Measurements from ENCODE around the gene PPP1R3E. TPM values are rescaled to one million over a fixed set of nuclear protein-coding genes. Genes with fewer than 3 reads are reported as not detected.

Gene PPP1R3E
- total RNA-seq, 1 experiment from 2014 or later: 3.9 TPM

DNA sequence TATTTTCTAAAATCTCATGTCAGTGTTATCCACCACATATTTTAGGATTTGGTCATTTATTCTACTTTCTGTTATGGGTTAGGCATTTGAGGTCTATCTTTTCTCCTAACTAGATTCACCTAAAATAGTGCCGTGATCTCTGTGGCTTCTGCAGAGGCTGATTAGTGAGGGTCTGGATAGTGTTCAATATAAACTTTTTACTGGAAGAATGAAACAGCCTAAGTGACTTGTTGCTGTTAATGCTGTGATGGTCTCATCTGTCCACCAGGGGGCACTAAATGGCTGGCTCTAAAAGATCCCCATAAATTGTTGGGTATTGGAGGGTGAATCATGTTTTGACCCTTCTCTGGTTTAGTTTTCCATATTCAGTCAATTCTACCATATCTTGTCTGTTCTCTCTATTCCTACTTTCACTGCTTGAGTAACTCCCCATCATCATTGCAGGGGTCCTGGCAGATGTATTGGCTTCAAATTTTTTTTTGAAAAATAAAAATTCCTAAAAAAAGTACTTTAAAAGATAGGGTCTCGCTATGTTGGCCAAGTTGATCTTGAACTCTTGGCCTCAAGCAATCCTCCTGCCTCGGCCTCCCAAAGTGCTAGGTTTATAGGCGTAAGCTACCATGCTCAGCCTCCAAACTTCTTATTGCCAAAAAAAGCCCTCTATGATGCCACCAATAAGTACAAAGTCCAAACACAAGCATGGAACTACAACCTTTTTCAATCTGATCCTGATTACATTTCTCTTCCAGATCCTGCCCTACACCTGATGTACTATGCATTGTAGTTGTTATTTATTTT lies 25.5 kb upstream of the PPP1R3E start:
- Mint-ChIP-seq H3K9me3 (no peaks in the 10 kb centered on the region), H3K27ac (no peak overlapping the region), H3K36me3 (ENCODE audit: insufficient read depth in 1 of 3, low read depth in 3 of 3) (peaks cover 17 to 32% (median 31%) of the 10 kb centered on the region in 3 experiments), H3K27me3 (ENCODE audit: low read depth) (peaks cover 2% of the 10 kb centered on the region; the same call in 1 of the 2 replicates), H3K4me3 (no peak overlapping the region), H3K4me1 (peaks cover 1 to 4% of the 10 kb centered on the region in 2 experiments)
- Histone ChIP-seq H4K5ac (ENCODE audit: insufficient read length, low read depth, low read length) (no peak overlapping the region), H2BK15ac (ENCODE audit: low read depth, low read length) (no peak overlapping the region), H3K4ac (ENCODE audit: low read depth, low read length) (no peak overlapping the region), H3K79me1 (ENCODE audit: insufficient read depth, low read depth, low read length, poor library complexity, severe bottlenecking) (no peaks in the 10 kb centered on the region), H3T11ph (ENCODE audit: low read length) (no peak overlapping the region), H3K4me1 (ENCODE audit: insufficient read depth, low read length) (no peaks in the 10 kb centered on the region), H4K20me1 (ENCODE audit: control insufficient read depth, insufficient read depth, insufficient read length) (no peaks in the 10 kb centered on the region), H3K23ac (ENCODE audit: insufficient read length, low read depth, low read length) (no peak overlapping the region), H2AFZ (ENCODE audit: low read length) (no peak overlapping the region), H2BK5ac (ENCODE audit: insufficient read length, low read length) (no peak overlapping the region), H3K4me2 (ENCODE audit: insufficient read depth, insufficient read length, low read length) (no peak overlapping the region), H3K9ac (ENCODE audit: extremely low read depth, insufficient read length, low read length) (no peak overlapping the region), H4K91ac (ENCODE audit: insufficient read length, low read depth, low read length) (no peak overlapping the region), H3K27ac (ENCODE audit: insufficient read length, low read depth, low read length) (no peak overlapping the region), H3K14ac (ENCODE audit: insufficient read depth, low read length) (no peak overlapping the region), H3K79me2 (ENCODE audit: insufficient read depth, low read length) (no peaks in the 10 kb centered on the region), H2BK12ac (ENCODE audit: insufficient read length, low read depth, low read length) (no peak overlapping the region), H3K23me2 (ENCODE audit: insufficient read length, low read depth, low read length, poor library complexity, severe bottlenecking) (no peaks in the 10 kb centered on the region), H2AK5ac (ENCODE audit: insufficient read length, low read length) (no peak overlapping the region), H3K56ac (ENCODE audit: insufficient read length, low read depth, low read length) (no peak overlapping the region), H3K27me3 (ENCODE audit: insufficient read depth, low read length) (no peaks in the 10 kb centered on the region), H3K18ac (ENCODE audit: insufficient read length, low read depth, low read length) (no peak overlapping the region), H2BK20ac (ENCODE audit: low read depth, low read length, poor library complexity, severe bottlenecking) (no peak overlapping the region), H4K8ac (replicated peaks; ENCODE audit: insufficient read length, low read depth, low read length) (no peak overlapping the region), H3K9me3 (ENCODE audit: control insufficient read depth, low read depth, low read length) (no peaks in the 10 kb centered on the region), H2BK120ac (ENCODE audit: low read depth, low read length, poor library complexity, severe bottlenecking) (no peak overlapping the region)
- no CpG with 5 or more reads among the region's 4 CpGs for WGBS (ENCODE audit: extremely low coverage, insufficient read length, low lambda C conversion rate)
- TF ChIP-seq, protein P1, sequence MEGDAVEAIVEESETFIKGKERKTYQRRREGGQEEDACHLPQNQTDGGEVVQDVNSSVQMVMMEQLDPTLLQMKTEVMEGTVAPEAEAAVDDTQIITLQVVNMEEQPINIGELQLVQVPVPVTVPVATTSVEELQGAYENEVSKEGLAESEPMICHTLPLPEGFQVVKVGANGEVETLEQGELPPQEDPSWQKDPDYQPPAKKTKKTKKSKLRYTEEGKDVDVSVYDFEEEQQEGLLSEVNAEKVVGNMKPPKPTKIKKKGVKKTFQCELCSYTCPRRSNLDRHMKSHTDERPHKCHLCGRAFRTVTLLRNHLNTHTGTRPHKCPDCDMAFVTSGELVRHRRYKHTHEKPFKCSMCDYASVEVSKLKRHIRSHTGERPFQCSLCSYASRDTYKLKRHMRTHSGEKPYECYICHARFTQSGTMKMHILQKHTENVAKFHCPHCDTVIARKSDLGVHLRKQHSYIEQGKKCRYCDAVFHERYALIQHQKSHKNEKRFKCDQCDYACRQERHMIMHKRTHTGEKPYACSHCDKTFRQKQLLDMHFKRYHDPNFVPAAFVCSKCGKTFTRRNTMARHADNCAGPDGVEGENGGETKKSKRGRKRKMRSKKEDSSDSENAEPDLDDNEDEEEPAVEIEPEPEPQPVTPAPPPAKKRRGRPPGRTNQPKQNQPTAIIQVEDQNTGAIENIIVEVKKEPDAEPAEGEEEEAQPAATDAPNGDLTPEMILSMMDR (conservative IDR thresholded peaks at IDR 0.05): peak; percentile 93
- peak; percentile 62 for DNase-seq

Data from H9 (cell line).